Activated T-cell treated with anti-CD3 and anti-CD28 coated beads for 1 hour (primary cell): ENCODE measurements around the gene C22orf39.
A peak's percentile ranks its signal among the peaks of the same experiment; 100 is the strongest.

Experiments used
- DNase-seq: peaks from one replicate; pipeline ENCODE4 v3.0.0-alpha.2; 2020; ENCODE audit warnings: low read depth

C22orf39 gene

DNA sequence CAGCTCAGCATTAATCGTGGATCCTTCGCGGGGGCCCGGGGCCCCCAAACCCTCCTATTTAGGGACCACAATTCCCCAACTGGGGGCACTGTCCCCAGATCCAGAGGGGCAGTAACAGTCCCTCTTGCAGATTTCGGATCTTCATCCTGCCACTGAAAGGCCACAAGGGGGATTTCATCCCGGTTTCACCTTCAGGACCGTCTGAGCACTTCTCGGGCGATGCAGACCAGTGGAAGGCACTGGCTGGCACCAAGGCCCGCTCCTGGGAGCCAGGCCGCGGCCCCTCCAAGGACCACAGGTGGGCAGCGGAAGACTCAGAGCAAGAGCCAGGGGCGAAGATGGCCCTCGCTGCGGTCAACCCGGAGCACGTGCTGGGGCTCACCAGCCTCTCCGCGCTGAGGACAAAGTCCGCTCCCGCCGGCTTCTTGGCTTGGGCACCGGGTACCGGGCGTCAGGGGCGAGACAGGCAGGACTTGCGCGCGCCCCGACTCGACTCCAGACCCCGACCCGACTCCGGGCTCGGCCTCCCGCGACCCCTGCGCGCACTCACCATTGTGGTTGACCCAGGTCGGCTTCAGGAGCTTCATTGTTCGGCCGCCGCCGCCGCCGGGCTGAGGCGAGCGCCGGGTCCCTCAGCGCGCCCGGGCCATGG lies 16.5 kb downstream of the C22orf39 start:
- no peak for DNase-seq

DNA sequence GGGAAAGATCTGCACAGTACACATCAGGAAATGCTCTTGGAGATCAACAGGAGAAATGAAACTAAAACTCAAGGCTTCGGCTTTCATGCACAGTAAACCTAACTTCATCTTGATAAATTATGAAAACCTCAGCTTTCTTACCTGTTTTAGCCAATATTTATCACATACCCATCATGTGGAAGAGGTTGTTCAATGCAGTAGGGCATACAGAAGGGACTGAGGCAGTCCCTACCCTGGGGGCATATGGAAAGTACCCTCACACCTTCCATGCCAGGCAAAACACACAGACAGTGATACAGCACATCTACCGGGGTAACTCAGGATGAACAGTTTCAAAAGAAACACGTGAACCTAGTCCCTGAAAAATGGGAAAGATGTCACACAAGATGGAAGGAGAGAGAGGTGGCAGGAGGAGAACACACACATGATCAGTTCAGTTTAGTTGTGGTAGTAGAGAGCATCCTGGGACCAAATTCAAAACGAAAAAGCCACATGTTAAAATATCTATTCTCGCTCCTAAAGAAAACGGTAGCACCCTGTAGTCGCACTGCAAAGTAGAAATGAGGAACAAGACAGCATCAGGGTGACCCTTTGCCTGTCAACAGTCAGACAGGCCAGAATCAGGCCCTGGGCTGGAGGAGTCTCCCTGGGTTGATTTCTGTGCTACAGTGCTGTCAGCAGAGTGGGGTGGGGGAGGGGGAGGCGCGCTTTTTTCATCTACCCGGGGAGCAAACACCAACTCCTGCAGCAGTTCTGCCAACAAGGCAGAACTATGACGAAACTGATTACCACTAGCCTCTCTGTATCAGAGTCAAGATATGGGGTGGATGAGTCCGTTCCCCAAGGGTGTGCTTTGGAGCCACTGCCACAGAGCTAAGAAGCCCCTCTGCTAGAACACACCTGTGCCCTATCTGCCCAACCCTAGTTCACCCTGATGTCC lies 17.3 kb downstream of the C22orf39 start:
- DNase-seq = peak; percentile 22

DNA sequence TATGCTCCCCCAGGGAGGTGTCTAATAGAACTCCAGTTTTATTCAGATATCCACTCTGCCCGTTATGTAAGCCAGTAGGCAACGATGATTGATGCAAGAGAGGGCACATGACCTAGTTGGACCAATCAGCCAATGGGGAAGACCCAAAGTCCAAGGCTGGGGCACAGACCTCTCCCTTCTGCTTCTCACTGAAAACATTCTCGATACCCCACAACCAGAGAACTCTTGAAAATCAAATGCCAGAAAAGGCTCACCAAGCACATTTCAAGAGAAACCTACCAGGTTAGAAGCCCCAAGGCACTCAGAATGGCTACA lies 23.4 kb downstream of the C22orf39 start:
- DNase-seq = no peak

DNA sequence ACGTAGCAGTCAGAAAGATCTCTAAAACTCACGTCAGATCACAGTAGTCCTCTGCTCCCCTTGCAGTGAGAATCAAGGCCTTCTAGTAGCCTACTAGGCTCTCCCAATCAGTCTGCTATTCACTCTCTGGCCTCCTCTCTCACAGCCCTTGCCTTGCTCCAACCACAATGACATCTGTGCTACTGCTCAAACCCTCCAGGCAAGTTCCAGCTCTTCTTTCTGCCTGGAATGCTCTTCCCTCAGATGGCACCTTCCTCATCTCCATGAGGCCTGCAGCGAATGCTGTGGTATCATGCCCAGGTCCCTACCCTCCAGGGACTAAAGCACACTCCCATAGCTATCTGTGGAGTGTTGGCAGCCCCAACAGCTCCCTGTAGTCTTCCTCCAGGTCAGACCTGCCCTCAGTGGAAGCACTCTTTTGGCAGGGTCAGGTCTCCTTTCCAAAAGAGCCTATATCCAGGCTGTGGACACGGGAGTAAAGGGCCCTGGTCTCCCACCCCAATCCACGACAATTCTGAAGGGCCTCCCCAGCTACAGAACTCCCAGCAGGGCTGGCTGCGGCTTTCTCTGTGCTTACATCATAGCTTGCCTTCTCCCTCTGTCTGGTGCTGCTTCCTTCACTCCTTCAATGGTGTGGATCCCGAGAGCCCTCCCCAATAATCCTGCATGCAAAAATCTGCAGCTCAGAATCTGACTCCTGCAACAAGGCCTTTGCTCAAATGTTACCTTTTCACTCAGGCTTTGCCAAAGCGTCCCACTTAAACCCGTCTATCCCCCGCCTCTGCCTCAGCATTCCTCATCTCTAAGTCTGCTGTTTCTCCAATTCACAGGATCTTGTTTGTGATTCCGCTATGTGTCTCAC lies 24.8 kb downstream of the C22orf39 start:
- no peak for DNase-seq

DNA sequence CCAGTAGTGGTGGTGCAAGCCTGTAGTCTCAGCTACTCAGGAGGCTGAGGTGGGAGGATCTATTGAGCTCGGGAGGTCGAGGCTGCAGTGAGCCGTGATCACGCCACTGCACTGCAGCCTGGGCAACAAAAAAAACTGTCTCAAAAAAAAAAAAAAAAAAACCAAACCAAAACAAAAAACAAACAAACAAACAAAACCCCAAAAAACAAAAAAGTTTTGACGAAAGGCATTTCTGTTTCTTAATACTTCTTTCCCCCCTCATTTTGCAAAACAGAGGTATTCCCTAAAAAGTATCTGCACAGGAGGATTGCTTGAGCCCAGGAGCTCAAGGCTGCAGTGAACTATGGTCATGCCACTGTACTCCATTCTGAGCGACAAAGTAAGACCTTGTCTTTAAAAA lies 27.2 kb downstream of the C22orf39 start:
- no peak for DNase-seq

DNA sequence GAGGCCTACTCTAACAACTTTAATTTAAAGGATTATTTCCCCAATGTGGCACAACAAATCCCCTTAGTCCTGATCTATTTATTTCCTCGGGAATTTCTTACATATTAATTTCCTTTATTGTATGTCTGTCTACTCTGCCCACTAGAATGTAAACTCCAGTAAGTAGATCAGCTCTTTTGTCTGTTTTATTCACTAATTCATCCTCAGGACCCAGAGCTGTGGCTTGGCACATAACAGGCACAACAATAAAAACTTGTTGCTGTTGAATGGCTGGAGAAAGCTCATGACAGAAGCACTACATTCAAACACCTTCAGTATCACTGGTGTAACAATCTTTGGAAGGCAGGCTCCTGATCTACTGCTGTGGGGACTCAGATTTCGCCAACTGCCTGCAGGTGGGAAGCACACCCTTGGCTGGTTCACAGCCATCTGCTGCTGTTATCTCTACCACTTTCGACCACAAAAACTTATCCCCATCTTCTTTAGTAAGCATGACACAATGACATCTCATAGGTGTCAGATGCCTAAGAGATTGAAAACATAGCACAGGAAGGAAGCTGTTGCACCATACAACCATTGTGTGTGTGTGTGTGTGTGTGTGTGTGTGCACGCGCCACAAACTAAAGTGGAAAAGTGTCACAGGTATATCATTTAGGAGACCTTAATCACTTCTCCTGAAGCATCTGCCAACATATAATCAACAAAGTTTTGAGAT lies 27.9 kb downstream of the C22orf39 start:
- no peak for DNase-seq

DNA sequence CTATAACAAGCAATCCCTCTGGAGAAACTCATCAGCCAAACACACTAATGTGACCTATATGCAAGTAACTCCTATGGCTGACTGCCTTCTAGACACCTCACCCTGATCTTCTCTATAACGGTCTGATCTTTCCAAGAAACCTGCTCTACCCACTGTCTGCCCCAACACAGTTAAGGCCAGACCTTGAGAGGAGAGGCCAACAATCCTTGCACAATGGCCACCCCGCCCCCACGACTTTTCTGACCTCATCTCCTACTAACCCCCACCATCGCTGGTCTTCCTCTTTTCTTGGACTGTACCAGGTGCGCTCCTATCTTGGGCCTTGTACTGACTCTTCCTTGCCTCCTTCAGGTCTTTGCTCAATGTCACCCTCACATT lies 28.4 kb downstream of the C22orf39 start:
- DNase-seq = no peak

DNA sequence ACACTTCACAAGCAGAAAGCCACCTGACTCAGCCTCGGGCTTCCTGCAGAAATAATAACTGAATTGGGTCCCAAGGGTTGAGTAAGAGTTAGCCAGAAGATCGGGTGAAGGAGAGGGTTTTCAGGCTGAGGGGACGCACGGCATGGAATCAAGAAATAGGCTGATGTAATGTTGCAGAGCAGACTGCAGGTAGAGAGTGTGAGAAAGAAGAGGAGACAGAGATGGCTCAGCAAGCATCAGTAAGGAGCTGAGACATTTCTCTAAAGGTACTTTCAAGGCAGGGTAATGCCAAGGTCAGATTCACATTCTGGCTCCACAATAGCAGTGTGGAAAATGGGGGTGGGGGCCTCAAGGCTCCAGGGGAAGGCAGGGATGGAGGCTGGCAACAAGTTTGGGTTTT lies 34.6 kb downstream of the C22orf39 start:
- no peak for DNase-seq

DNA sequence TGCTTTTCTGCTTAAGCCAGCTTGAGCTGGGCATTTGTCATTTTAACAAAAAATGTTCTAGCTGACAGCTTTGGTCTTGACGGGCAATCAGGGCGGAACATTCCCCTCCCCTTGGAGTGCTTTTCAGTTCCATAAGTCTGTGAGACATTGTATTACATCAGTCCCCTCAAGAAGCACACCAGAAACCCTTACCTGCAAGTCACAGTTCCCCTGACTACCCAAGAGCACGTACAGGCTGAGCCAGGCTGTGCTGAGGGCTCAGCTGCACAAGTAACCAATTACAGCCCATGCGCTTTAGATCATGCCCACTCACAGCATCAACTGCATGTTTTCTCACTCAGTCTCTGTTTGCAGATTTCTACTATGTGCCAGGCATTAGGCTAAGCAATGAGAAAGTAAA lies 35.0 kb downstream of the C22orf39 start:
- DNase-seq = no peak

DNA sequence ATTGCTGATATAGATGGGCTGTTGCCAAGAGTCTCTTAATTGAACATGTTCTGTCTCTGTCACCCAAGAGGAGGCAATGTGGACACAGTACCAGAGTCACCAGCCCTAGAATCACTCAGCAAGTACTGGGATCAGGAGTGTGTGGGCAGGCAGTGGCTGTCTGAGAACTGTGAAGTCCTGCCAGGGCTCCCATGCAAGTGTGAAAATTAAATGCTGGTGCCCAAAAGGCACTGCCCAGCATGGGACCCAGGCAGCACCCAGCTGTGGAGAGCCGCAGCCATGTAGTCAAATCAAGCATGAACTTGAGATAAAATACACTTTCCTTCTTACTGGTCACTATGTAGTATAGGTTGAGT lies 35.8 kb downstream of the C22orf39 start:
- DNase-seq = no peak

DNA sequence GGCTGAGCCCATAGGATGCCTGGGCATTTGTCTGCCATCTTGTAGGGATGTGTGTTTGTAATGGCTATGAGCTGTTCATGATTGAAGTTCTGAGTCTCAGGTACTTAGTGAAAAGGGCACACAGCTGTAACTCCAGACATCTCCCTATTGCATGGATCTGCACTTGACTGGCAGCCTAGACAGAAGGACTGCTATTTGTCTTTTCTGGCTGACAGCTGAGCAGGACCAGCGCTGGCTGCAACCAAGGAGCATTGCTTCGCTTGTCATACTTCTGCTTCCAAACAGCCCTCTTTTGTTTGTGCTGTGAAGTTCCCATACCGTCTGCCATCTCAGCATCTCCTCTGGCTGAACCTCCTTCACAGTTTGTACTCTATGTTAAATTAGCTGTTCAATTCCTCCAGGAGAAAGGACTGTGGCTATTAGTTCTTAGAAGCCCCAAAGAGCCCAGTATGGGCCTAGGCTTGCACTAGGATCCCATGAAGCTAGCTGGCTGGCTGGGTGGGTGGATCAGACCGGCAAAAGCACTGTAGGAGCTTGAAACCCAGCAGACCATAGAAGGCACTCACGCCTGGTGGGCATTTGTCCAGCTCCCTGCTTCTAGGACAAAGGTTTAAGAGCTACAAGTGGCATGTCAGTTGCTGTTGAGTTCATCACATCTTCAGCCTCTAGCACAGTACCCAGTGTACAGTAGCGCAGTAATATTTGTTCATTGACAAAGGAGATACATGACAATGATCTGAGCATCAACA lies 36.4 kb downstream of the C22orf39 start:
- no peak for DNase-seq

DNA sequence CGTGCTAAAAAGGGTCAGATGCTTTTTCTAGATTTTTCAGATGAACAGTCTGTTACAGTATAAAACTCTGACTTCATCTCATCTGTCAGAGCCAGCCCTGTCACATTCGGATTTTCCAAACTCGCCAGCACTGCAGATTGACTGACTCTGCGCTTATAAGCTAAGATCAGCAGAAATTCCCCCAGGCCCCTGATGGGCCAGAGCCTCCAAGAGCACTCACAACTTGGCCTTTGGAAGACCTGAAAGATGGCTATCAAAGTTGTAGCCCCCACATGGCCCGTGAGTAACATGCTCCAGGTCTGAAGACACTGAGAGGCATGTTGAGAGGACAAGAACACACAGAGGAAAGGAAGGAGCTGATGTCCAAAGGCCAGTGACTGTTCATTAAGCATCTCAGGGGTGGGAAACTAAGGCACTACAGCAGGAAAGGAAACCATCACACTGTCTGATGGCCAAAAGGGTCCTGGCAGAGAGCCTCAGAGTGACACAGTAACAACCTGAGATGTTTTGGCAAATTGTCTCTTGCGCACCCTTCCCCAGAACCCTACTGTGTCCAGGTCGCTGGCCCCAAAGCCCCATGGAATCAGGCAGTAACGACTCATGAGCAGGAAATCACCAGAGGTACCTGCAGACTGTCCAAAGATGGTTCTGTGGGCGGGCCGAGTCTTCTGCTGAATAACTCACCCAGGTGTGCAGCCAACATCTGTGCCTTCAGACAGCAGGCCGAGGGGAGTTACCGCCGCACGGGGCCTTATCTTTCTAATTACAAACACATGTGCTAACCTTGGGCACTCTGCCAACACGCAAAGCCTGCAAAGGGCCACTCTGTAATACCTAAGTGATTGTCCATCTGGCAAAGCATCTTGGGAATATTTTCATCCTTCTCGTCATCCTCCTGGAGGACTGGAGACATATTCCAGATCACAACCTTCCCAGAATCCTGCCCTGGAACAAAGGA lies 39.6 kb downstream of the C22orf39 start:
- DNase-seq = no peak

DNA sequence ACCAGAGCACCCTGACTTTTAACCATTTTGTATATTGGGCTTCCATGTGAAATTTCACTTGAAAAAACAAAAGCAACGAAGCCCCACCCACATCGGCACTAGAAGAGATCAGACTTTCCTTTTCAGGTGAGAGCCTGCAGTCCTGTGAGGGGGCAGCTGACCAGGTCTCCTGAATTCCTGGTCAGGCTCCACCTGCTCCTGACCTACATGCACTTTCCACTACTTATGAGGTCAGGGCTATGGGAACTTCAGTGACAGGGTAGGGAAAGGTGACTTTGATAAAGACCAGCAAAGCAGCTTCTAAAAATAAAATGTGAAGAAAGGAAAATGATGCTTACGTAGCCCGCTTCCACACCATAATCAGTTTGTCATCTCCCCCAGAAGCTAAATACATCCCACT lies 40.7 kb downstream of the C22orf39 start:
- DNase-seq = no peak

DNA sequence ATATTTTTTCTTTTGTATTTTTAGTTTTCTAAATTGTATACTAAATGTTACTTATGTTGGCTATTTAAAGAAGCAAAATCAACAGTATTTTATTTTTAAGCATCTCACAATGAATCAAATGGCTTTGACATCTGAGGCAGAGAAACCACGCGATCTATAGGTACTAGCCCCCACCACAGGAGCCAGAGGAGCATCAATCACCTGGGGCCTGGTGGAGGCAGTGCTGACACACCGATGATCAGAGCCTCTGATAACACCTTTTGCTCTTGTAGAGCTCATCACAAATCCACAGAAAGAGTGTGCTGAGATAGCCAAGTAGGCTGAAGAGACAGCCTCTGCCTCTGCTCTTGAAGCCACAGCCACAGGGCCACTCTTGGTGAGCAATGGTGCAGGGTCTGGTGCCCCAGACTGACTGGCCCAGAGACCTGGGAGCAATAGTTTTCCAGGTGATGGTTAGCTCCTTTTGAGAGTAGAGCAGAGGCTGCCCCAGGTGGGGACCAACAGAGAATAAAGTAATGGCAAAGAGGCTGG lies 41.2 kb downstream of the C22orf39 start:
- DNase-seq = no peak

DNA sequence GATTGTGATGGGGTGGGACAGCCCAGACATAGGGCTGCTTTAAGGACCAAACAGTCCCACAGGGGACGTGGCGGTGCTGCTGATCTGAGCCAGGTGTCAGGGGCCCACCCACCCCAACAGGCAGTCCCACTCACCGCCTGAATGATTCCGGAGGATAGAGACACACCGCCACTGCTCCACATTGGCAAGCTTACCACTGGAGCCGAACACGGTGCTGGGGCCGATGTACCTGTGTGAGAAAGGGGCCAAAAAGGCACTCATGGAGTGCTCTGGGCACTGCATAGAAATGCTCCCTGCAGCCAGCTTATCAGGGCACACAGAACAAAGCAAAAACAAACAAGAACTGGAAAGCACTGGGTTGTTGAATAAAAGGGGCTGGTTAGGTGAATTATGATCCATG lies 41.9 kb downstream of the C22orf39 start:
- no peak for DNase-seq

DNA sequence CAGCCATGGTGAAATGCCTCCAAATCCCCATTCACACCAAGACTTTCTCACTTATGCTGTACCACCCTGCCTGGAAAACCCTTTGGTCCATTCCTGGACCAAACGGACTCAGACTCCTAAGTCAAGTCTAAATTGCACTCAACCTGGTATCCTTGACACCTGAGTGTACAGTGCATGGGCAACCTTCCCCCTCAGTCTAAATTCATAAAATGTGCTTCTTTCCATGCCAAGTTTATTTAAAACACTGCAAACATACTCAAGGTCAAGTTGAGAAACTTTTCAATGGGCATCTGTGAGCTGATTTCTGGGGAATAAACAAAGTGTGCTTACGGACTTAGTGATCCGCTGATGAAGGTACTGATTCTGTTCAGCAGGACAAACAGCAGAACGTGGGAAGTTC lies 42.4 kb downstream of the C22orf39 start:
- DNase-seq = no peak

DNA sequence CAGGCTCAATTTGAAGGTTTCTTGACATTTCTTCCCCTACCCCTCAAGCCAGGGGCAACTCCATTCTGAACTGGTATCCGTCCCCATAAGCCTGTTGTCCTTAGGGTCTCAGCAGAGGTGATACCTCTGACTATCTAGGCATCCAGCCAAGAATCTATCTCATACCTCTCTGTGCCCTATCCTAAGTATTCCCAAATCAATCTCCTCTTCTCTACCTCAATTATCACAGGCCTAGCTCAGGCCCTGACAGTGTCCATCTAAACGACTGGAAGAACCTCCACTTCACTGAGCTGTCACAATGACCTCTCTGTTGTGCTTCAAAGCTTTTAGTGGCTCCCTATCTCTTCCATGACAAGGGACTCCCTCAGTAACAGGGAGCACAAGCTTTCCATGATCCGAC lies 42.8 kb downstream of the C22orf39 start:
- DNase-seq = no peak

DNA sequence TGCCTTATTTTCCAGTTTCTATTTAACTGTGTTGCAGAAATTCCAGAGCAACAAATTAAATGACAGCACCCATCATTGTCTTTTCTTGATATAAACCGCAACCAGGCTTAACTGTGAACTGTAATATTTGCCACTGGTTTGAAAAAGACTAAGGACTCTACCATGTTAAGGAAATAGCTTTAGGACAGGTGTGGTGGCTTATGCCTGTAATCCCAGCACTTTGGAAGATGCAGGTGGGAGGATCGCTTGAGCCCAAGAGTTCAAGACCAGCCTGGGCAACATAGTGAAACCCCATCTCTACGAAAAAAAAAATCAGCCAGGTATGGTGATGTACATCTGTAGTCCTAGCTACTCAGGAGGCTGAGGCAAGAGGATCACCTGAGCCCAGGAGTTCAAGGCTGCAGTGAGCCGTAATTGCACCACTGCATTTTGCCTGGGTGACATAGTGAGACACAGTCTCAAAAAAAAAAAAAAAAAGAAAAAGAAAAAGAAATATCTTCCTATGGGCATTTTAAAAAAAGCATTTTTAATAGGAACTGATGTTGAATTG lies 44.8 kb downstream of the C22orf39 start:
- no peak for DNase-seq

DNA sequence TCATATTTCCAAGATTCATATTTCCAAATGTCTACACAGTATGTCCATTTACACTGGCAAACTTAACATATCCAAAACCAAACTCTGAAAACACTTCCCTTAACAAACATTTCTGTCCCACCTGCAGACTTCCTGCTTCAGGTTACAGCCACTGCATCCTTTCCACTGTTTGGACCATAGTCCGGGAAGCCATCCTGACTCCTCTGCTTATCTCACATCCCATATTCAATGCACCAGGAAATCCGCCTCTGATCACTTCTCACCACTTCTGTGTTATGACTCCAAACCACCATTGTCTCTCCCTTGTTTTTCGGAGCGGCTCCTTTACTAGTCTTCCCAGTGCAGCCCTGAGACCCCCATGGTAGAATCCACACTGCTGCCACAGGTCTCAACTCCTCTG lies 46.0 kb downstream of the C22orf39 start:
- no peak for DNase-seq

DNA sequence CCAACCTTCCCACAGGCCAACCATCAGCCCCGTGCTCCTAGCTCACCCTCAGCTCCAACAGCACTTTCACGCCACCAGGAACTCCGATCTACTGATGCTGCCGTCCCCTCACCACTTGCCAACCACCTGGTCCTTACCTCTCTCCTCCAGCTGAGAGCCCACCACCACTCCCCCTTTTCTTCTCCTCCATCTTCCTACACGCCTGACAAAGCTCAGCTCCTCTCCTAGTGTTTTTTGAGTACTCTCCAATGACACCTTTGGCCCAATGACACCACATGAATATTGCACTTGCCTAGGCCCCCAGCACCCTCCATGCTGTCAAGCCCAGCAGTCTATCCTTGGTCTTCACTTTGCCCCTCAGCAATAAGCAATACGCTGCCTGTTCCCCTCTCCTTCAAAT lies 46.6 kb downstream of the C22orf39 start:
- no peak for DNase-seq
